ENCODE measurements around the gene PAXIP1.

The PAXIP1 gene

GRCh38 chr7:154911862-154912455, 91.0 kb downstream of the PAXIP1 start:
- DNase-seq (ENCODE audit: low read depth): no peak
- TF ChIP-seq CTCF (conservative IDR thresholded peaks at IDR 0.05; ENCODE audit: low read depth, low read length): no peak
- H3K4me3 ChIP-seq (ENCODE audit: low read length): no peak overlapping the region

GRCh38 chr7:154911411-154911810, 91.5 kb downstream of the PAXIP1 start:
- TF ChIP-seq CTCF (conservative IDR thresholded peaks at IDR 0.05; ENCODE audit: low read depth, low read length): no peak
- H3K4me3 ChIP-seq (ENCODE audit: low read length): no peak overlapping the region
- DNase-seq (ENCODE audit: low read depth): no peak

GRCh38 chr7:154910977-154911376, 91.9 kb downstream of the PAXIP1 start:
- no peak for TF ChIP-seq CTCF (conservative IDR thresholded peaks at IDR 0.05; ENCODE audit: low read depth, low read length)
- DNase-seq (ENCODE audit: low read depth): no peak
- H3K4me3 ChIP-seq (ENCODE audit: low read length): no peak overlapping the region

- no peak for TF ChIP-seq CTCF (conservative IDR thresholded peaks at IDR 0.05; ENCODE audit: low read depth, low read length)
- H3K4me3 ChIP-seq (ENCODE audit: low read length): no peak overlapping the region
- no peak for DNase-seq (ENCODE audit: low read depth)
Observed at GRCh38 chr7:154910125-154910524, 92.8 kb downstream of the PAXIP1 start.

GRCh38 chr7:154909241-154910105, 93.5 kb downstream of the PAXIP1 start:
- H3K4me3 ChIP-seq (ENCODE audit: low read length): no peak overlapping the region
- no peak for TF ChIP-seq CTCF (conservative IDR thresholded peaks at IDR 0.05; ENCODE audit: low read depth, low read length)
- DNase-seq (ENCODE audit: low read depth): no peak

- no peak for TF ChIP-seq CTCF (conservative IDR thresholded peaks at IDR 0.05; ENCODE audit: low read depth, low read length)
Observed at GRCh38 chr7:154907651-154908620, 95.0 kb downstream of the PAXIP1 start.

More at GRCh38 chr7:154907651-154908620, 95.0 kb downstream of the PAXIP1 start:
- no peak for DNase-seq (ENCODE audit: low read depth)
- no peak overlapping the region for H3K4me3 ChIP-seq (ENCODE audit: low read length)

All from retinal pigment epithelial cell (primary cell).